Activated T-cell treated with anti-CD3 and anti-CD28 coated beads, Interleukin-2, amount 50 U/mL, for 24 hours (primary cell): Measurements from ENCODE around the gene RIF1.
"Not testable (repeated sequence)": the region's sequence is repeated elsewhere in the genome, so short reads cannot be mapped to it uniquely, and the experiment has no call there.

ENCODE experiments used
- DNase-seq: peaks from one replicate; pipeline ENCODE4 v3.0.0-alpha.2; 2020
- H3K27ac Mint-ChIP-seq: 2 replicates; pipeline ENCODE4 v1.8.0; 2020; ENCODE audit warnings: mild to moderate bottlenecking, mixed read lengths
- H3K27me3 Mint-ChIP-seq: 2 replicates; pipeline ENCODE4 v1.8.0; 2020; ENCODE audit warnings: mixed read lengths
- H3K36me3 Mint-ChIP-seq: 2 replicates; pipeline ENCODE4 v1.8.0; 2020; ENCODE audit warnings: low read depth, mixed read lengths
- H3K4me1 Mint-ChIP-seq: 2 replicates; pipeline ENCODE4 v1.8.0; 2020; ENCODE audit warnings: low read depth, mixed read lengths
- H3K4me3 Mint-ChIP-seq: 2 replicates; pipeline ENCODE4 v1.8.0; 2020; ENCODE audit warnings: mild to moderate bottlenecking, moderate library complexity, mixed read lengths
- H3K9me3 Mint-ChIP-seq: 2 replicates; pipeline ENCODE4 v1.8.0; 2020; ENCODE audit warnings: mixed read lengths

RIF1 gene

DNA sequence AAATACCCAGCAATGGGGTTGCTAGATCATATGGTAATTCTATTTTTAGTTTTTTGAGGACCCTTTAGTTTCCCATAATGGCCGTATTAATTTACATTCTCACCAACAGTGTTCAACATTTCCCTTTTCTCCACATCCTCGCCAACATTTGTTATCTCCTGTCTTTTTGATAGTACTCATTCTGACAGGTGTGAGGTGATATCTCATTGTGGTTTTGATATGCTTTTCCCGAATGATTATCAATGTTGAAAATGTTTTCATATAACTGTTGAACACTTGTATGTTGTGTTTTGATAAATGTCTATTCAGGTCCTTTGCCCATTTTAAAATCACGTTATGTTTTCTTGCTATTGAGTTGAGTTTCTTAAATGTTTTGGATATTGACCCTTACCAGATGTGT, 5.8 kb upstream of the RIF1 start:
- H3K9me3 Mint-ChIP-seq: no peaks in the 10 kb centered on the region
- no peak for DNase-seq
- H3K36me3 Mint-ChIP-seq: no peaks in the 10 kb centered on the region
- peaks cover 2% of the 10 kb centered on the region for H3K4me1 Mint-ChIP-seq
- H3K27me3 Mint-ChIP-seq: no peaks in the 10 kb centered on the region
- H3K27ac Mint-ChIP-seq: no peak overlapping the region
- no peak overlapping the region for H3K4me3 Mint-ChIP-seq

DNA sequence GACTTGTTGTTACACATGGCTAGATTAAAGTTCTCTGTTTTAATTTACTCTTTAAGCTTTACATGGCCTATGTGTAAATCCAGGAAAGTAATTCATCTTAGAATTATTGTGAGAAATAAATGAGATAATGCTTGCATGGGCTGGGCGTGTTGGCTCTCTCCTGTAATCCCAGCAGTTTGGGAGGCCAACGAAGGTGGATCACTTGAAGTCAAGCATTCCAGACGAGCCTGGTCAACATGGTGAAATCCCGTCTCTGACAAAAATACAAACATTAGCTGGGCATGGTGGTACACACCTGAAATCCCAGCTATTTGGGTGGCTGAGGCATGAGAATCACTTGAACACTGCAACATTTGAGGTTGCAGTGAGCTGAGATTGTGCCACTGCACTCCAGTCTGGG, 4.3 kb upstream of the RIF1 start:
- Mint-ChIP-seq H3K27me3 (no peaks in the 10 kb centered on the region), H3K9me3 (no peaks in the 10 kb centered on the region), H3K4me1 (peaks cover 6% of the 10 kb centered on the region), H3K36me3 (peaks cover 9% of the 10 kb centered on the region), H3K4me3 (no peak overlapping the region), H3K27ac (no peak overlapping the region)
- no peak for DNase-seq

DNA sequence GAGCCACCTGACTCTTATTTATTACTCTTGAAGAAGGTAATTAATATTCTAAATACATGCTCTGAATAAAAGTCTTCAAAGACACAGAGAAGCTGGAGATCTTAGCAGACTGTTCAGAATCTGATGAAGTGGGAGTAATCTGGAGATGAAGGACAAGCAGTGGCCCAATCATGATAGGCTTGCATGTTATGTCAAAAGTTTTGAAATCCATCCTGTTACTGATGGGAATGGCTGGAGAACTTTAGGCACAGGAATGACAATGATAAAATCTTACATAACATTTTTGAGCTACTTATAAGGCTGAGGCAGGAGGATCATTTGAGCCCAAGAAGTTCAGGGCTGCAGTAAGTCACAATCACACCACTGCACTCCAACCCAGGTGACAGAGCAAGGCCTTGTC, 2.4 kb upstream of the RIF1 start:
- Mint-ChIP-seq H3K4me3 (no peak overlapping the region), H3K36me3 (peaks cover 27% of the 10 kb centered on the region), H3K27ac (no peak overlapping the region), H3K9me3 (no peaks in the 10 kb centered on the region), H3K27me3 (no peaks in the 10 kb centered on the region), H3K4me1 (peaks cover 19% of the 10 kb centered on the region)
- no peak for DNase-seq

DNA sequence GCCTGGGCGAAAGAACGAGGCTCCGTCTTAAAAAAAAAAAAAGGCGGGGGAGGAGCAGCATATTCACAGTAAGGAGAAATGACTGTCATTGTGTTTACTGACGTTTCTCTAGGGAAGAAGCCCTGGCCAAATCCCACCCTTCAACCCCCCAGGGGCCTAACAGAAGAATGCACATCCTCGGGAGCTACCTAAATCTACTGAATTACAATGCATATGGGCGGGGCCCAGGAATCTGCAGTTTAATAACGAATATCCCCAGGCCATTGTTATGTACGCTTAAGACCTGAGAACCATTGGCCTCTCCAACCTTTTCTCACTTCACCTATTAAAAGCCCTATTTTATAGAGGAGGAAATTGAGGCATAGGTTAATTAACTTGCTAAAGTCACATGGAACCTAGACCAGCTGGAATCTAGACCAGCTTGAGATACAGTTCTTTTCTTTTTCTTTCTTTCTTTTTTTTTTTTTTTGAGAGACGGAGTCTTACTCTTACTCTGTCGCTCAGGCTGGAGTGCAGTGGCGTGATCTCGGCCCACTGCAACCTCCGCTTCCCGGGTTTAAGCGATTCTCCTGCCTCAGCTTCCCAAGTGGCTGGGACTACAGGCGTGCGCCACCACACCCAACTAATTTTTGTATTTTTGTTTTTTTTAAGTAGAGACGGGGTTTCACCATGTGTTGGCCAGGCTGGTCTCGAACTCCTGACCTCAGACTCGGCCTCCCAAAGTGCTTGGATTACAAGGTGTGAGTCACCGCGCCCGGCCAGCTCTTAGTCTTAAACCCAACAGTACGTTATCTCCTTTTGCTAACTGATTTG, 708 bp upstream of the RIF1 start:
- Mint-ChIP-seq H3K36me3 (peaks cover 44% of the 10 kb centered on the region), H3K27ac (peak overlapping the region; percentile 98), H3K4me3 (peak overlapping the region; percentile 90), H3K27me3 (no peaks in the 10 kb centered on the region), H3K9me3 (no peaks in the 10 kb centered on the region), H3K4me1 (peaks cover 32% of the 10 kb centered on the region)
- no peak for DNase-seq

DNA sequence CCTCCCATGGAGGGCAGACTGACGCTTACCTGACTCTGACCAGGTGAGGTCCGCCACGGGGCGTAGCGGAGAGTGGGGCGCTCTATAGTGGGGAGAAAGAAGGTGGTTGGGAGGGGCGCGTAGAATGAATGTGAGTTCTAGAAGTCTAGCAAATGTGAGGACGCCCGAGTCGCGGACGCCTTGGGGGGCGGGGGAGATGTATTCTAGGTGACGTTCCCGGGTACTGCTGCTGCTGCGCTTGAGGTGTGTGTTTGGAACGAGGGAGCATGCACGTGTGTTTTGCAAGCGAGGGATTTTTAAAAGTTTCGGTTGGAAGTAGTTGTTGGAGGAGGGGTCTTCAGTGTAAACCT, 758 bp downstream of the RIF1 start:
- Mint-ChIP-seq H3K4me3 (peak overlapping the region; percentile 90), H3K27ac (peak overlapping the region; percentile 98), H3K9me3 (no peaks in the 10 kb centered on the region), H3K4me1 (peaks cover 36% of the 10 kb centered on the region), H3K36me3 (peaks cover 57% of the 10 kb centered on the region), H3K27me3 (no peaks in the 10 kb centered on the region)
- DNase-seq: no peak

DNA sequence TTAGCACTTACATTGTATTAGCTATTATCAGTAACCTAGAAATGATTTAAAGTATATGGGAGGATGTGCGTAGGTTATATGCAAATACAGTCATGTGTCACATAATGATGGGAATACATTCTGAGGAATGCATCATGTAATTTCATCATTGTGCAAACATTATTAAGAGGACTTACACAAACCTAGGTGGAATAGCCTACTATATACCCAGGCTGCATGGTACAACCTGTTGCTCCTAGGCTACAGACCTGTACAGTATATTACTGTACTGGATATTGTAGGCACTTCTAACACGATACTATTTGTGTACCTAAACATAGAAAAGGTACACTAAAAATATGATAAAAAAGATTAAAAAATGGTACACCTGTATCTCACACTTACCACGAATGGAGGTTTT, 7.9 kb downstream of the RIF1 start:
- Mint-ChIP-seq H3K4me3 (no peak overlapping the region), H3K27ac (no peak overlapping the region), H3K4me1 (peaks cover 38% of the 10 kb centered on the region), H3K9me3 (no peaks in the 10 kb centered on the region), H3K36me3 (peaks cover 93% of the 10 kb centered on the region), H3K27me3 (no peaks in the 10 kb centered on the region)
- no peak for DNase-seq

DNA sequence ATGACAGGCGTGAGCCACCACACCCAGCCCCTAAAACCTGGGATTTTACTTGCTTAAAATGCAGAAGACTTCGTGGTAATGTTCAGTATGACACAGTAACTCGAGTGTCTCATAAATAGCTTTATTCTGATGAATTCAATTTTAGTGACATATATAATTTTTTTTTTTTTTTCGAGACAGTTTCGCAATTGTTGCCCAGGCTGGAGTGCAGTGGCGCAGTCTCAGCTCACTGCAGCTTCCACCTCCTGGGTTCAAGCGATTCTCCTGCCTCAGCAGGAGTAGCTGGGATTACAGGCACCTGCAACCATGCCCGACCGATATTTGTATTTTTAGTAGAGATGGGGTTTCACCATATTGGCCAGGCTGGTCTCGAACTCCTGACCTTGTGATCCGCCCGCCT, 12.0 kb downstream of the RIF1 start:
- not testable (repeated sequence) for H3K9me3 Mint-ChIP-seq, DNase-seq, H3K4me3 Mint-ChIP-seq, H3K27ac Mint-ChIP-seq, H3K27me3 Mint-ChIP-seq
- Mint-ChIP-seq H3K36me3 (peaks cover 93% of the 10 kb centered on the region), H3K4me1 (peaks cover 46% of the 10 kb centered on the region)

DNA sequence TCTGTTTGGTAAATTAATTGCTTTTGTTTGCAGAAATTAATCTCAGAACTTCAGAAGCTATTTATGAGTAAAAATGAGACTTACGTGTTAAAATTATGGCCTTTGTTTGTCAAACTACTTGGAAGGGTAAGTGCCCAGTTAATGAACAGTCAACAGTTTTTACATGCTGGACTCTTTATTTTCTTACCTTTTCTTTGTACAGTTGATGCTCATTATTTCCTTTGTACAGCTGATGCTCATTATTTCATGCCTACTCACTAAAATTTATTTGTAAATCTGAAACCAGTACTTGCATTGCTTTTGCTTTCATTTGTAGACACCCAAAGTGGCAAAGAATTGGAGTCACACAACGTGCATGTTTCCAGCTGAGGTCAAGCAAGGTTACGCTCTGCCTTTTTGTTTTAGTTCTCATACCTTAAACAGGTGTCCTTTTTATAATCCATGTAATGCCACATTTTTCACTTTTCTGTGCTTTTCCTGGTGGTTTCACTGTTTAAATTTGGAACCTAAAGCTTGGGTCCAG, 13.3 kb downstream of the RIF1 start:
- Mint-ChIP-seq H3K9me3 (no peaks in the 10 kb centered on the region), H3K27ac (peak overlapping the region; percentile 89), H3K4me3 (peak overlapping the region; percentile 33), H3K36me3 (peaks cover 91% of the 10 kb centered on the region), H3K27me3 (no peaks in the 10 kb centered on the region), H3K4me1 (peaks cover 39% of the 10 kb centered on the region)
- DNase-seq: no peak

DNA sequence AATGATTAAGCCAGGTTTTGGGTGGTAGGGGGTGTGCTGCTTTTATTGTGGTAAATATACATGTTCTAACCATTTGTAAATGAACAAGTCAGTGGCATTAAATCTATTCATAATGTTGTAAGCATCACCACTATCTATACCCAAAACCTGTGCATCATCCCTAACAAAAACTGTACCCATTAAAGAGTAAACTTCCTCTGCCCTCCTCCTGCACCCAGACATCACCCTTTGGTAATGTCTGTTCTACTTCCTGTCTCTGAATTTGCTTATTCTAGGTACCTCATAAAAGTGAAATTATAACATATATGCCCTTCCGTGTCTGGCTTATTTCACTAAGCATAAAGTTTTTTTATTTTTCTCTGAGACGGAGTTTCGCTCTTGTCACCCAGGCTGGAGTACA, 14.1 kb downstream of the RIF1 start:
- Mint-ChIP-seq H3K27me3 (no peaks in the 10 kb centered on the region), H3K4me1 (peaks cover 39% of the 10 kb centered on the region), H3K4me3 (no peak overlapping the region), H3K36me3 (peaks cover 89% of the 10 kb centered on the region), H3K9me3 (no peaks in the 10 kb centered on the region), H3K27ac (peak overlapping the region; percentile 89)
- no peak for DNase-seq

DNA sequence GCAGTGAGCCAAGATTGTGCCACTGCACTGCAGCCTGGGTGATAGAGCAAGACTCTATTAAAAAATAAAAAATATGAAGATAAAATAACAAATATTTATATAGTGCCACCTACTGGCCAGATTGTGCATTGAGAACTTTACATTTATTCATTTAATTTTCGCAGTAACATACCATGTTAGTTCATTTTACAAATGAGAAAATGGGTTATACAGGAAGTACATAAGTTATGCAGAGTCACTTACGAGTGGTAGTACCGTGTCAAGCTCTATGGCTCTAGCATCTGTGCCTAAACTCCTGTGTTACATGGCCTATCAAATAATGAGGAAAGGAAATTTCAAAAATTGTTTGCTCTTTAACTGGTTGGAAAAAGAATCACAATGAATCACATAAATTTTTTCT, 27.9 kb downstream of the RIF1 start:
- Mint-ChIP-seq H3K4me3 (no peak overlapping the region), H3K36me3 (peaks cover 87% of the 10 kb centered on the region), H3K27ac (peak overlapping the region; percentile 26)

DNA sequence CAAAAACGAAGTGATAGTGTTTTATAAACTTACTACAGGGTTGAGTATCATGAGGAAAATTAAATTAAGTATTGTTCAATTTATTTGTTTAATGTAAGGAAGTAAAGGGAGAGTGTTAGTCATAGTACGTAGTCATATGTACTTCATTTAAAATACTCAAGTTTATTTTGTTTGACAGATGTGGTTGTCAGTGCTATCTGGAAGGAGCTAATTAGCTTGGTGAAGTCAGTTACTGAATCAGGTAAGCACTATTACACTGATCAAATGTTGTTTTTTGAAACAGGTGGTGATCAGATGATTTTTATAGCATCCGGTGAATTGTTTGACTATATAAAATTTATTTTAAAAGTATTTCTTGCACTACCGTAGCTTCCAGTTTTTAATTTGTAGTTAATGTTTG, 28.8 kb downstream of the RIF1 start:
- Mint-ChIP-seq H3K36me3 (peaks cover 88% of the 10 kb centered on the region), H3K27ac (no peak overlapping the region), H3K4me3 (no peak overlapping the region), H3K27me3 (no peaks in the 10 kb centered on the region), H3K9me3 (no peaks in the 10 kb centered on the region), H3K4me1 (peaks cover 6% of the 10 kb centered on the region)
- DNase-seq: no peak

More for the DNA sequence above, 27.9 kb downstream of the RIF1 start:
- Mint-ChIP-seq H3K9me3 (no peaks in the 10 kb centered on the region), H3K4me1 (peaks cover 10% of the 10 kb centered on the region), H3K27me3 (no peaks in the 10 kb centered on the region)
- DNase-seq: no peak

DNA sequence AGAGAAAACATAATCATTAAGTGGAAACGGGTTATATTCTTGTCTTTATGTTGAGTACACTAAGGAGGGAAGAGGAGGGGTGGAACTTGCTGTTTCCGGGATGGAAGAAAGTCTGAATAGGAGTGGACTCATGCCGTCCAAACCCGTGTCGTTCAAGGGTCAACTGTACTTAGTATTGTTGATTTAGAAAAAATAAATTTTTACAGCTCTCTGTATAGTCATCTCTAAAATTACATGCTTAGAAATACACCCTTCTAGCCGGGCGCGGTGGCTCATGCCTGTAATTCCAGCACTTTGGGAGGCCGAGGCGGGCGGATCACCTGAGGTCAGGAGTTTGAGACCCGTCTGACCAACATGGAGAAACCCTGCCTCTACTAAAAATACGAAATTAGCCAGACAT, 29.4 kb downstream of the RIF1 start:
- Mint-ChIP-seq H3K4me3 (no peak overlapping the region), H3K9me3 (no peaks in the 10 kb centered on the region), H3K36me3 (peaks cover 88% of the 10 kb centered on the region), H3K27ac (no peak overlapping the region), H3K4me1 (peaks cover 6% of the 10 kb centered on the region), H3K27me3 (no peaks in the 10 kb centered on the region)
- DNase-seq: no peak

DNA sequence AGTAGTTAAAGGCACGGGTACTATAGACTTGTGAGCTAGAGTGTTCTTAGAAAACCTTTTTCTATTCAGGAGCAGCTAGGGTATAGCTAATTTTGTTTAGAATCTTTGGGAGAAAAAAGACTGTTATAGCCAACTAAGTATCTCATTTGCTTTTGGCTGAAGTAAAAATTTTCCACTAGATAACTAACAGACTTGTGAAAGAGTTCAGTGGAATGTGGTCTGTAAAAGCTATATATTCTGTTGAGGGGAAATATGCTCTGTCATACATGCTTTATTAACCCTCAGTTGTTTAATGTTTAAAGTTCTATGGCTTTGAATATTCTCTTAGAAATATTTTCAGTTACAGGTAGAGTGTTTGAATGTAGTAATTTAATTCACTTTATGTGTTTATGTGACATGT, 49.7 kb downstream of the RIF1 start:
- DNase-seq: no peak
- Mint-ChIP-seq H3K4me1 (peaks cover 1% of the 10 kb centered on the region), H3K9me3 (no peaks in the 10 kb centered on the region), H3K36me3 (peaks cover 92% of the 10 kb centered on the region), H3K27me3 (no peaks in the 10 kb centered on the region), H3K4me3 (no peak overlapping the region), H3K27ac (no peak overlapping the region)

DNA sequence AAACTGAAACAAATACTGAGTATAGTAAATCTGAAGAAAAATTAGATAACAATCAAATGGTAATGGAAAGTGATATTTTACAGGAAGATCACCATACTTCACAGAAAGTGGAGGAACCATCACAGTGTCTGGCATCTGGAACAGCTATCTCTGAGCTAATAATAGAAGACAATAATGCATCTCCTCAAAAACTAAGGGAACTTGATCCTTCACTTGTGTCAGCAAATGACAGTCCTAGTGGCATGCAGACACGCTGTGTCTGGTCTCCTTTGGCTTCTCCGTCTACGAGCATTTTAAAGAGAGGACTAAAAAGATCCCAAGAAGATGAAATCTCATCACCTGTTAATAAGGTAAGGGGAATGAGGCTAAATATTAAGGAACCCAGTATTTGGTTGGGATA, 56.1 kb downstream of the RIF1 start:
- Mint-ChIP-seq H3K36me3 (peaks cover 97% of the 10 kb centered on the region), H3K27ac (no peak overlapping the region), H3K4me1 (peaks cover 12% of the 10 kb centered on the region), H3K27me3 (no peaks in the 10 kb centered on the region), H3K9me3 (no peaks in the 10 kb centered on the region), H3K4me3 (no peak overlapping the region)
- DNase-seq: no peak

DNA sequence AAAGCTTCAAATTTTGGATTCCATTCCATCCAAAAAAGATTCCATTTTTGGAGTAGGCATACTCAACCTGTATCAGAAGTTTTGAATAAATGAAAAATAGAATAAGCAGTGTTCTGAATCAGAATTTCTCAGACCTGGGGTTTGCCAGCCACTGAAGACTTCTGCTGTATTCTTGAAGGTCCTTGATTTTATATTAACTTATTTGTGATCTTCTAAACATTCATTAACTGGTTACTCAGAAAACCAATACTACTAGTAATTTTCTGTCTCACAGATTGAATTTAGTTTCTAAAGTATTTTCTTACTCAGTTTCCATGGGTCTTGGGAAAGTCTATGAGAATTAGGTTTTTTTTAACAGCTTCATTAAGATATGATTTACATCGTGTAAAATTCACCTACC, 60.9 kb downstream of the RIF1 start:
- Mint-ChIP-seq H3K36me3 (peaks cover 98% of the 10 kb centered on the region), H3K4me3 (no peak overlapping the region), H3K27ac (no peak overlapping the region), H3K9me3 (no peaks in the 10 kb centered on the region), H3K4me1 (peaks cover 13% of the 10 kb centered on the region), H3K27me3 (no peaks in the 10 kb centered on the region)
- DNase-seq: no peak
